GM12872 (cell line): ENCODE measurements around the gene ROR1.

ENCODE experiments used
- TF ChIP-seq, protein P1 (sequence below): IDR thresholded peaks from 3 replicates; pipeline ENCODE4 v1.5.1; 2011; ENCODE audit warnings: low read depth, mild to moderate bottlenecking, low read length, moderate library complexity; ENCODE audit not compliant: insufficient read depth

Gene ROR1

DNA sequence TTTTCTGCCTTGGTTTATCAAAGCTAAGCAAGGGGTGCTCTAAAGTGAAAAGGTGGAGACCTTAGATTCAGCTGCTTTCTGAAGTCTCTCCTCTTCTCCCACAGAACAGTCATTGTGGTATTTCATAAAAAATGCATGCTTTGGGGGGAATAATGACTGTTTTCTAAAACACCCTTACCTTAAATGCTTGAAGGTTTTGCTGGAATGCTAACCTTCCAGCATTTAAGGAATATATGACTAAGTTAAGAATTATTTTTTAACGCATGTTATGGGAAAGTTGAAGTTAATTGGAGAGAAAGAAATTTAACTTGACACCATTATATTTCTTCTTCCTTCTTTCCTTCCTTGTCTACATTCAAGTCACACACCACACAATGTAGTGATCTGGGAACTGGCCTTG, 162.5 kb downstream of the ROR1 start:
- TF ChIP-seq, protein P1, sequence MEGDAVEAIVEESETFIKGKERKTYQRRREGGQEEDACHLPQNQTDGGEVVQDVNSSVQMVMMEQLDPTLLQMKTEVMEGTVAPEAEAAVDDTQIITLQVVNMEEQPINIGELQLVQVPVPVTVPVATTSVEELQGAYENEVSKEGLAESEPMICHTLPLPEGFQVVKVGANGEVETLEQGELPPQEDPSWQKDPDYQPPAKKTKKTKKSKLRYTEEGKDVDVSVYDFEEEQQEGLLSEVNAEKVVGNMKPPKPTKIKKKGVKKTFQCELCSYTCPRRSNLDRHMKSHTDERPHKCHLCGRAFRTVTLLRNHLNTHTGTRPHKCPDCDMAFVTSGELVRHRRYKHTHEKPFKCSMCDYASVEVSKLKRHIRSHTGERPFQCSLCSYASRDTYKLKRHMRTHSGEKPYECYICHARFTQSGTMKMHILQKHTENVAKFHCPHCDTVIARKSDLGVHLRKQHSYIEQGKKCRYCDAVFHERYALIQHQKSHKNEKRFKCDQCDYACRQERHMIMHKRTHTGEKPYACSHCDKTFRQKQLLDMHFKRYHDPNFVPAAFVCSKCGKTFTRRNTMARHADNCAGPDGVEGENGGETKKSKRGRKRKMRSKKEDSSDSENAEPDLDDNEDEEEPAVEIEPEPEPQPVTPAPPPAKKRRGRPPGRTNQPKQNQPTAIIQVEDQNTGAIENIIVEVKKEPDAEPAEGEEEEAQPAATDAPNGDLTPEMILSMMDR = no peak

- TF ChIP-seq, protein P1 = no peak
These were observed 163.0 kb downstream of the ROR1 start for GRCh38 chr1:63936801-63937200.

DNA sequence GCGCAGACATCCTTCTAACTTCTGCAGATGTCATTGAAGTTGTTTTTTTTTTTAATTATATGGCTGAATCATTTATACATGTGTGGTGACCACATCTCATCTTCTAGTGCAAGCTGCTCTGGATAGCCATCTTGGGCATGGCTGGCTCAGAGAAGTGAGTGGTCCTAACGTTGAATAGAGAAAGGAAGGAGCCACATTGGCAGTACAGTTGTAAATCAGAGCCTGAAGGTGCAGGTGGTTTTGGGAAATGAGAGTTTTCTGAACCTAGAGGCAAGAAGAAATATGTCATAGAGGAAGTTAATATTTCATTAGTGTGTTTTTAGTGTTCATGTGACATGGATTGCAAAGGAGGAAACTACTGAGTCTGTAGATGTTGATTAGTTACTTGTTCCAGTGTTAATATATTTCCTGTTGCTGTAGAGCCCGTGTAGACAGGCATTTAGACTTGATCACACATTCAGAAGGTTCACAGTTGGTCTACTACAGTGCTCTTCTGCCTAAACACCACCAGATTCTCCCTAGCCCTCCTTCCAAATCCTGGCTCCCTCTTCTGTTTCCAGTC, 163.7 kb downstream of the ROR1 start:
- TF ChIP-seq, protein P1 = no peak

DNA sequence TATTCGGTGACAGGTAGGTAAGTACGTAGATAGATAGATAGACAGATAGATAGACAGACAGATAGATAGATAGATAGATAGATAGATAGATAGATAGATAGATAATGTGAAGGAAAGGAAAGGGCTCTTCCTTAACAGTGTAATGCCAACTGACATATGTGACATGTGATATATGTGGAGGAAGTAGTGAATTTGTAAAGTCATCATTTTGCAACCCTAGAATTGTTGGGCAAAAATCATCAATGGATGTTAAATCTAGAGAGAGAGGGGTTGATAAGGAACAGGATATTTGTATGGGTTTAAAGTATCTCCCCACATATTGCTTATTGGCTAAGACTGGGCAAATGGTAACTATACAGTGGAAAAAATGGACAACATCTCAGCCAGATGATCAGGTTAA, 166.6 kb downstream of the ROR1 start:
- TF ChIP-seq, protein P1 = no peak

GRCh38 chr1:63943393-63943792, 169.6 kb downstream of the ROR1 start:
- TF ChIP-seq, protein P1 = no peak

DNA sequence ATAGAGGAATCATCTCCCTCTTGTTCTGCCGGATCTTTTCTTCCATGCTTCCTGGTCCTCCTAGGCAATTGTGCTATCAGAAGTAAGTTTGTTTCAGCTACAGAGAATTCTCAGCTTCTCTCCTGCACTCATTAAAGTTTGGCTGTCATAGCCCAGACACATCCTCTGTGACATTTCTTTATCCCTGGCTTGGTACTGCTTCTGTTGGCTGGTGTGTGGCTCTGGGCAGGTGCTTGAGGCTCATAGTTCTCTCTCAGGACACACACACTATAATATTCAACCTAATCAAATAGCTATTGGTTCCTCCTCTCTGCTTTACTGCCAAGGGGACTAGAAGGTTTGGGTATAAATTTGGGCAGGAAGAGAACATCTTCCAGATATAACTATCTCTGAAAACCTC, 172.1 kb downstream of the ROR1 start:
- TF ChIP-seq, protein P1 = no peak

GRCh38 chr1:63946866-63947491, 173.2 kb downstream of the ROR1 start:
- TF ChIP-seq, protein P1 = no peak
